IMR-90 (cell line): ENCODE results near the gene C17orf107. TPM values are rescaled to one million over a fixed set of nuclear protein-coding genes. Genes with fewer than 3 reads are reported as not detected.
"Not testable (repeated sequence)": the region's sequence is repeated elsewhere in the genome, so short reads cannot be mapped to it uniquely, and the experiment has no call there.

Source experiments
- ATAC-seq: fragments of 200-7000 bp; cut with Tn5 transposase; 2 replicates; pipeline ENCODE4 v1.9.1; 2020; ENCODE audit warnings: low read depth, mild to moderate bottlenecking, moderate library complexity
- BruUV-seq: library from RNA; stranded (reverse); fragments of 400-500 nt; replicated peaks from 2 replicates; lab custom pipeline; 2021; lab: Mats Ljungman, UMichigan
- CTCF ChIA-PET: fragments of 300-600 bp; formaldehyde crosslinking; extraction: SDS; loops from one replicate; lab custom pipeline; 2021; ENCODE audit warnings: antibody characterized with exemption; lab: Yijun Ruan, JAX
- POLR2A ChIA-PET: fragments of 300-600 bp; sonication (Branson Sonifier 250); formaldehyde crosslinking; loops from one replicate; lab custom pipeline; 2022; ENCODE audit warnings: antibody characterized with exemption; ENCODE audit not compliant: unreplicated experiment; lab: Charles Lee
- DNase-seq: peaks from one replicate; pipeline ENCODE4 v3.0.0; 2013
- H2AFZ ChIP-seq: replicated peaks from 2 replicates; pipeline ENCODE3; 2013; ENCODE audit warnings: low read length, mild to moderate bottlenecking; ENCODE audit not compliant: poor library complexity
- H2AK5ac ChIP-seq: 2 replicates; pipeline ENCODE4 v1.6.1; 2013; ENCODE audit warnings: low read depth, low read length, inconsistent platforms
- H2AK9ac ChIP-seq: replicated peaks from 2 replicates; pipeline ENCODE3; 2013; ENCODE audit warnings: mild to moderate bottlenecking, low read depth, low read length, moderate library complexity; ENCODE audit not compliant: poor library complexity
- H2BK120ac ChIP-seq: 2 replicates; pipeline ENCODE4 v1.6.1; 2013; ENCODE audit warnings: low read depth, low read length, inconsistent platforms
- H2BK15ac ChIP-seq: 3 replicates; pipeline ENCODE4 v1.6.1; 2013; ENCODE audit warnings: low read depth, low read length, inconsistent platforms
- H2BK20ac ChIP-seq: 2 replicates; pipeline ENCODE4 v1.6.1; 2013; ENCODE audit warnings: low read depth, mild to moderate bottlenecking, inconsistent platforms, low read length, moderate library complexity
- H2BK5ac ChIP-seq: 2 replicates; pipeline ENCODE4 v1.6.1; 2013; ENCODE audit warnings: mild to moderate bottlenecking, low read depth, low read length, inconsistent platforms; ENCODE audit not compliant: poor library complexity, severe bottlenecking
- H3K14ac ChIP-seq: replicated peaks from 2 replicates; pipeline ENCODE4 v1.6.1; 2013; ENCODE audit warnings: low read depth, low read length, inconsistent platforms
- H3K18ac ChIP-seq: 2 replicates; pipeline ENCODE4 v1.6.1; 2013; ENCODE audit warnings: low read depth, low read length, control low read depth
- H3K23ac ChIP-seq: 2 replicates; pipeline ENCODE4 v1.6.1; 2013; ENCODE audit warnings: low read depth, low read length, inconsistent platforms
- H3K27ac ChIP-seq: 2 replicates; pipeline ENCODE4 v1.5.1; 2013; ENCODE audit warnings: mild to moderate bottlenecking, control low read depth, low read length; ENCODE audit not compliant: insufficient read depth
- H3K27me3 ChIP-seq: 2 replicates; pipeline ENCODE4 v1.6.1; 2013; ENCODE audit warnings: low read length; ENCODE audit not compliant: control insufficient read depth, insufficient read depth
- H3K36me3 ChIP-seq: 2 replicates; pipeline ENCODE4 v1.6.1; 2013; ENCODE audit warnings: low read length, mixed read lengths; ENCODE audit not compliant: control insufficient read depth, insufficient read depth
- H3K4ac ChIP-seq: 2 replicates; pipeline ENCODE4 v1.6.1; 2013; ENCODE audit warnings: low read depth, low read length, inconsistent platforms
- H3K4me1 ChIP-seq: 2 replicates; pipeline ENCODE4 v1.6.1; 2013; ENCODE audit warnings: low read length, mixed read lengths; ENCODE audit not compliant: control insufficient read depth, insufficient read depth
- H3K4me2 ChIP-seq: 2 replicates; pipeline ENCODE4 v1.6.1; 2013; ENCODE audit warnings: low read depth, mild to moderate bottlenecking, control low read depth, low read length, moderate library complexity
- H3K4me3 ChIP-seq: 2 replicates; pipeline ENCODE4 v1.5.1; 2013; ENCODE audit warnings: low read depth, mild to moderate bottlenecking, control low read depth, low read length, moderate library complexity; ENCODE audit not compliant: insufficient read depth
- H3K56ac ChIP-seq: 2 replicates; pipeline ENCODE4 v1.6.1; 2013; ENCODE audit warnings: low read length, inconsistent platforms; ENCODE audit not compliant: insufficient read depth; ENCODE audit errors: extremely low read depth
- H3K79me1 ChIP-seq, 2 experiments: 2 replicates each; pipeline ENCODE4 v1.6.1; 2013; ENCODE audit warnings: low read length in 2 of 2, inconsistent platforms in 1 of 2, low read depth in 1 of 2
- H3K9ac ChIP-seq: 2 replicates; pipeline ENCODE4 v1.6.1; 2013; ENCODE audit warnings: low read depth, low read length, control low read depth
- H3K9me1 ChIP-seq: 2 replicates; pipeline ENCODE4 v1.6.1; 2013; ENCODE audit warnings: low read length, inconsistent platforms; ENCODE audit not compliant: insufficient read depth
- H3K9me3 ChIP-seq: 2 replicates; pipeline ENCODE4 v1.6.1; 2013; ENCODE audit warnings: low read length; ENCODE audit not compliant: control insufficient read depth, insufficient read depth
- H4K20me1 ChIP-seq: 2 replicates; pipeline ENCODE4 v1.6.1; 2013; ENCODE audit warnings: low read length, inconsistent platforms; ENCODE audit not compliant: insufficient read depth
- H4K5ac ChIP-seq: 2 replicates; pipeline ENCODE4 v1.6.1; 2013; ENCODE audit warnings: mild to moderate bottlenecking, low read depth, low read length, control low read depth
- H4K8ac ChIP-seq, 2 experiments: 2 replicates each; pipeline ENCODE4 v1.6.1; 2013; ENCODE audit warnings: low read depth in 2 of 2, low read length in 2 of 2, control low read depth in 1 of 2, inconsistent platforms in 1 of 2
- H4K91ac ChIP-seq: 2 replicates; pipeline ENCODE4 v1.6.1; 2013; ENCODE audit warnings: low read depth, low read length, inconsistent platforms; ENCODE audit not compliant: insufficient read depth
- dilution Hi-C: fragments of 300-500 bp; cut with HindIII; formaldehyde crosslinking; loops from one replicate; pipeline ENCODE4 v1.14.3; 2018; ENCODE audit warnings: low sequenced_read_pairs; ENCODE audit not compliant: unreplicated experiment
- in situ Hi-C: fragments of 300-500 bp; cut with MboI; formaldehyde crosslinking; loops from 3 replicates; pipeline ENCODE4 v1.14.3; 2019; ENCODE audit warnings: low sequenced_read_pairs, inconsistent platforms, mixed read lengths
- intact Hi-C: fragments of 100-400 bp; cut with micrococcal nuclease; formaldehyde crosslinking; loops from 2 replicates; pipeline ENCODE4 v1.10.0; 2022
- polyA plus RNA-seq, 3 experiments: library from polyadenylated mRNA; depleted of rRNA; stranded (reverse); fragments of >200 nt; gene quantifications; 2 replicates each; pipeline ENCODE4 v1.2.3, GENCODE V29; 2012; ENCODE audit warnings: low replicate concordance in 1 of 3
- total RNA-seq: library from RNA; depleted of rRNA; stranded (reverse); fragments of >200 nt; gene quantifications from 2 replicates; pipeline ENCODE4 v1.2.3, GENCODE V29; 2012

C17orf107 gene
- total and polyA plus RNA-seq, 2 of the 4 experiments (the other 2 are of a cell fraction): 0.54 to 0.82 TPM

- H4K91ac ChIP-seq, H2BK20ac ChIP-seq, H3K23ac ChIP-seq, H3K9me1 ChIP-seq, H3K4me2 ChIP-seq, BruUV-seq, in situ Hi-C loops, ATAC-seq, H3K56ac ChIP-seq, DNase-seq, dilution Hi-C loops, H3K79me1 ChIP-seq, H2BK15ac ChIP-seq, H3K27ac ChIP-seq, H2BK120ac ChIP-seq, H2BK5ac ChIP-seq, H4K20me1 ChIP-seq, H3K9me3 ChIP-seq, H2AFZ ChIP-seq, H3K36me3 ChIP-seq, H3K14ac ChIP-seq, H3K4me3 ChIP-seq, H3K4ac ChIP-seq, POLR2A ChIA-PET, H3K4me1 ChIP-seq, H2AK9ac ChIP-seq, H3K9ac ChIP-seq, CTCF ChIA-PET, H3K27me3 ChIP-seq, H4K8ac ChIP-seq, H4K5ac ChIP-seq, H3K18ac ChIP-seq, H2AK5ac ChIP-seq: not testable (repeated sequence)
- intact Hi-C loops: loop anchor here (5.0 kb wide), 1 partner anchor 61 kb away; the partner anchor contains the start of gene SPAG7
Observed at GRCh38 chr17:4906642-4907041, 7.3 kb downstream of the C17orf107 start.
